GM20000 (cell line): Measurements from ENCODE around the gene CDK7.

ENCODE experiments used
- DNase-seq: peaks from one replicate; pipeline ENCODE4 v3.0.0; 2012; ENCODE audit warnings: low spot score
- TF ChIP-seq, protein P1 (sequence below): IDR thresholded peaks from 2 replicates; pipeline ENCODE4 v1.5.1; 2012; ENCODE audit warnings: mild to moderate bottlenecking, control low read depth; ENCODE audit errors: extremely low read depth, missing control alignments

CDK7 gene

DNA sequence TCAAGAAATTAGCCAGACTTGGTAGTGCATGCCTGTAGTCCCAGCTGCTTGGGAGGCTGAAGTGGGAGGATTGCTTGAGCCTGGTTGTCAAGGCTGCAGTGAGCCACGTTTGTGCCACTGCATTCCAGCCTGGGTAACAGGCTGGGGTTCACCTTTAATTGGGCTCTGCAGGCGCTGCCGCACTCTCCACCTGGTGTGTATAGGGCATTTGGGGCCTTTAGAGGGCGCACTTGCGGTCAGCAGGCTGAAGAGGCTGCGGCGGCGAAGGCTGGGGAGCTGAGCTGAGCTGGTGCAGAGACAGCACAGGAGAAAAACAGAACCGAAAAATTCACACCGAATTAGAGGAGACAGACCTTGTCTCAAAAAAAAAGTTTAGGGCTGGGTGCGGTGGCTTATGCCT, 31.2 kb downstream of the CDK7 start:
- no peak for DNase-seq
- TF ChIP-seq, protein P1, sequence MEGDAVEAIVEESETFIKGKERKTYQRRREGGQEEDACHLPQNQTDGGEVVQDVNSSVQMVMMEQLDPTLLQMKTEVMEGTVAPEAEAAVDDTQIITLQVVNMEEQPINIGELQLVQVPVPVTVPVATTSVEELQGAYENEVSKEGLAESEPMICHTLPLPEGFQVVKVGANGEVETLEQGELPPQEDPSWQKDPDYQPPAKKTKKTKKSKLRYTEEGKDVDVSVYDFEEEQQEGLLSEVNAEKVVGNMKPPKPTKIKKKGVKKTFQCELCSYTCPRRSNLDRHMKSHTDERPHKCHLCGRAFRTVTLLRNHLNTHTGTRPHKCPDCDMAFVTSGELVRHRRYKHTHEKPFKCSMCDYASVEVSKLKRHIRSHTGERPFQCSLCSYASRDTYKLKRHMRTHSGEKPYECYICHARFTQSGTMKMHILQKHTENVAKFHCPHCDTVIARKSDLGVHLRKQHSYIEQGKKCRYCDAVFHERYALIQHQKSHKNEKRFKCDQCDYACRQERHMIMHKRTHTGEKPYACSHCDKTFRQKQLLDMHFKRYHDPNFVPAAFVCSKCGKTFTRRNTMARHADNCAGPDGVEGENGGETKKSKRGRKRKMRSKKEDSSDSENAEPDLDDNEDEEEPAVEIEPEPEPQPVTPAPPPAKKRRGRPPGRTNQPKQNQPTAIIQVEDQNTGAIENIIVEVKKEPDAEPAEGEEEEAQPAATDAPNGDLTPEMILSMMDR, result no peak

DNA sequence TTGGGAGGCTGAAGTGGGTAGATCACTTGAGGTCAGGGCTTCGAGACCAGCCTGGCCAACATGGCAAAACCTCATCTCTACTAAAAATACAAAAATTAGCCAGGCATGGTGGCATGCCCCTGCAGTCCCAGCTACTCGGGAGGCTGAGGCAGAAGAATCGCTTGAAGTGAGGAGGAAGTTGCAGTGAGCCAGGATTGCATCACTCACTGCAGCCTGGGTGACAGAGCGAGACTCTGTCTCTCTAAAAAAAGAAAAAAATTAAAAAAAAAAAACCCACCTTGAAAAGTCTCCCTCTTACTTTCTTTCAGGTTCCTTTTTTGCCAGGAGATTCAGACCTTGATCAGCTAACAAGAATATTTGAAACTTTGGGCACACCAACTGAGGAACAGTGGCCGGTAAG, 34.2 kb downstream of the CDK7 start:
- TF ChIP-seq, protein P1, result no peak
- no peak for DNase-seq

DNA sequence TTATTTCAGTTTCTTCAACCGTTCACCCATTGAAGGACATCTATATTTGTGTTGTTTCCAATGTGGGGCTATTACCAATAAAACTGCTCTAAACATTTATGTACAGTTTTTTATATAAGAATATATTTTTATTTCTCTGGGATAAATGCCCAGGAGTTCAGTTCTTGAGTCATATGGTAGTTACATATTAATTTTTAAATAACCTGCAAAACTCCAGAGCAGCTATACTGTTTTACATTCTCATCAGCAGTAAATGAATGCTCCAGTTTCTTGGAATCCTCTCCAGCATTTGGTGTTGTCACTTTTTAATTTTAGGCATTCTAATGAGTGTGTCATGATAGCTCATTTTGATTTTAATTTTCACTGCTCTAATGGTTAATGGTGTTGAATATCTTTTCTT, 36.2 kb downstream of the CDK7 start:
- TF ChIP-seq, protein P1, result no peak
- no peak for DNase-seq

DNA sequence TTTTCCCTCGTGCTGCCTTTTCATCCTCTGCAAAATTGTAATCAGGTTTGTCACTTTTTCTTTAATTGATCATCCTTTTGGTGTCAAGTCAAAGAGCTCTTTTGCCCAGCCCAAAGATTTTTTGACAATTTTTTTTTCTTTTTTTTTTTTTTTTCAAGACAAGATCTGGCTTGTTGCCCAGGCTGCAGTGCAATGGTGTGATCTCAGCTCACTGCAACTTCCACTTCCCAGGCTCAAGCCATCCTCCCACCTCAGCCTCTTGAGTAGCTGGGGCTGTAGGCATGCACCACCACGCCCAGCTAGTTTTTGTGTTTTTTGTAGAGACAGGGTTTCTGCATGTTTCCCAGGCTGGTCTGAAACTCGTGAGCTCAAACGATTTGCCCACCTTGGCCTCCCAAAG, 36.7 kb downstream of the CDK7 start:
- TF ChIP-seq, protein P1, result no peak
- DNase-seq, result no peak

DNA sequence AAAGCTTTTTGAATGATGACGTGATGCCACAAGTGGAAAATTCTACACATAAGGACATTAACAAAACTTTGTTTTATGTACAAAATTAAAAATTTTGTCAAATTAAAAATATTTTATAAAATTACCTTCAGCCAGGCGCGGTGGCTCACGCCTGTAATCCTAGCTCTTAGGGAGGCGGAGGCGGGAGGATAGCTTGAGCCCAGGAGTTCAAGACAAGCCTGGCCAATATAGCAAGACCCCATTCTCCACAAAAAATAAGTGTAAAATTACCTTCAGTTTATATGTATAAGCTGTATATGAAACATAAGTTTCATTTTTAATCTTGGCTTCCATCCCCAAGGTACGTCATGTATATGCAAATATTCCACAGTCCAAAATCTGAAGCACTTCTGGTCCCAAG, 40.9 kb downstream of the CDK7 start:
- TF ChIP-seq, protein P1, result no peak
- no peak for DNase-seq

DNA sequence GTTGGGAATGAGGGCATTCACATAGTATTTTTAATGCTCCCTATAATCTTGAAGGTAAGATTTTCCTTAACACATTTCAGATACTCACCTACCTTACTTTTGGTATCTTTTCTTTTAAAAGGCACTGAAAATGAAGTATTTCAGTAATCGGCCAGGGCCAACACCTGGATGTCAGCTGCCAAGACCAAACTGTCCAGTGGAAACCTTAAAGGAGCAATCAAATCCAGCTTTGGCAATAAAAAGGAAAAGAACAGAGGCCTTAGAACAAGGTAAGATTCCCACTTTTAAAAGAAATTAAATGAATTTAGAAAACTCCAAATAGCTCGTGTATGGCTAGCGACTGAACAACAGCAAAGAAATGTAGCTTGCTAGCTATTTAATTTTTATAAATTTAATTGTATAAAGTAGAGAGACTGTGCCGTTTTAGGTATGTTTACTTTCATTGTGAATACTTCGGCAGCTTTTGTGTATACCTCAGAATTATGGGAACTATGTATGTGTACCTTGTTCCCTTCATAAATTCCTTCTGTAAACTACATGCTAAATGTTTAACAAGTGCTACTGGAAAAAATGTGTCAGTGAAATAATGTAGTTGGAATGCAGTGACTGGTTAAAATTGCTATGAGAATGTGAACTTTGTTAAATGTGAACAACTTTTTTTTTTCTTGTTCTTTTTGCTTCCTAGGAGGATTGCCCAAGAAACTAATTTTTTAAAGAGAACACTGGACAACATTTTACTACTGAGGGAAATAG, 41.9 kb downstream of the CDK7 start:
- DNase-seq, result no peak
- TF ChIP-seq, protein P1, result no peak

DNA sequence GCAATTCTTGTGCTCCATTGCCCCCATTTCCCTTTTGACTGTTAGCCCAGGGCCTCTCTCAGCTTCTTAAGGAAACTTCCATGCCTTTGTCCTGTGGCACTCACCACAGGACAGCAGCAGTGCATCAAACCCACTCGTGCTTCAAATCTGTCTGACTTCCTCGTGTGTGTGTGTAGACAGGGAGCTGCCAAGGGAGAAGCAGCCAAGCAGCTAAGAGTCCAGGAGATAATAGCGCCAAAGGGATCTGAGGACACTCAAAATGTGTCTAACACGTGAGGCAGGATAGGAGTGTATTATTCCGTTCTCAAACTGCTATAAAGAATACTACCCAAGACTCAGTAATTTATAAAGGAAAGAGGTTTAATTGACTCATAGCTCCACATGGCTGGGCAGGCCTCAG, 44.8 kb downstream of the CDK7 start:
- TF ChIP-seq, protein P1, result no peak
- no peak for DNase-seq
